ENCODE results near the gene DISC1.

The DISC1 gene

DNA sequence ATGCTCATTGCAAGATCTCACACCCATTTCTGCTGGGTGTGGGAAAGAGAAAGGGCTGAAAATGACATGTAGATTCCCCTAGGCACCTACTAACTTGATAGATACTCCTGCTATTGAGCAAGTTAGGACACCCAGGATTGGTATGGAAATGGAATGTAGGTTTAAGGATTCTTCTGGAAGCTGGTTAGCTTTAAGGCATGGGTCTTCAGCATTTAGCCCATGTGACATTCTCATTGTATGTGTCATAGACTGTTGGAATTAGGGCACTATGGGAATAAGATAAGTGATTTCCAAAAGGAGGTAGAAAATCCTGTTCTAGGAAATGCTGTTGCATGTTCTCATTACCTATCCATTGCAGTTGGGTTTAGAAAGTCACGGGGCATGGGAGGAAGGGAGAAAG is 76.2 kb downstream of the DISC1 start (continued):
- TF ChIP-seq TOX (CRISPR knock-in tag; IDR thresholded peaks at IDR 0.05; ENCODE audit: borderline replicate concordance): no peak
- TF ChIP-seq ISL1 (CRISPR knock-in tag; IDR thresholded peaks at IDR 0.05): no peak

DNA sequence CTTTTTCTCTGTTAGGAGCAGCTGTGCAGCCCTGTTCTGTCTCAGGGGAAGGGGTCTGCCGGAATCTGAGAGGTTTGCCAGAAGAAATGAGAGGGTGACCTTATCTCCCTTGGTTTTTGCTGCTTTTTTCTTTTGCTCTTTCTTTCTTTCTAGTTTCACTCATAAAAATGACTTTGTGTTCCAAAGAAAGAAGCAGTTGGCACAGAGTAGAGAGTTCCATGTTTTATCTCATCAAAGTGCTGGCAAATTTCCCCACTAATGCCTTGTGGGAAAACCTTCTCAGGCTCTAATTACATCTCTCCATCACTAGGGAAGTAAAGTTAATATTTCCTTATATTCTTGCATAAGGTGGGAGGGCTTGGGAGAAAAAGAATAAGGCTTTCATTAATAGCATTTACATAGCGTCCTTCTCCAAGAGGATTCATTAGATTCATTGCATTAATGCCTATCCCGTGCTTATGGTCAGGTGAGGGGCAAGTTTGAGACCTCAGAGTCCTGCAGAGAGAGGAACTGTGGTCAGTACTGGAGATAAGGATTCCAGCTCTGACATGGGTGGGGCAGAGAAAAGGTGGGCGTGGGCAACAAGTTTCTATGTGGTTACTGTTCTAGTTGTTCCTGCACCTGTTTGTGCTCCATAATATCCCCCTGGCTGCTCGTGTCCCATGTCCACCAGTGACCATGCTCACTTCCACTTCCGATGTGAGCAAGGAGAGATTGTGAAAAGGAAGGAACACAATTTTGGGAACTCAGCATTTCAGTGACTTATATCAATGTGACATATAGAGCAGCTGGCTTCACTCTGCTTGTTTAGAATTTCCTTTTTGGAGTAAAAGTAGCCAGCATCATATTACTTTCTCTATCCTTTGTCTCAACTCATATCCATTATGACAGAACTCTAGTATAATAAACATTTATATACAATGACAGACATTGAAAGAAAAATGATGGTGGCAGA is 79.5 kb downstream of the DISC1 start:
- TF ChIP-seq, protein P1, sequence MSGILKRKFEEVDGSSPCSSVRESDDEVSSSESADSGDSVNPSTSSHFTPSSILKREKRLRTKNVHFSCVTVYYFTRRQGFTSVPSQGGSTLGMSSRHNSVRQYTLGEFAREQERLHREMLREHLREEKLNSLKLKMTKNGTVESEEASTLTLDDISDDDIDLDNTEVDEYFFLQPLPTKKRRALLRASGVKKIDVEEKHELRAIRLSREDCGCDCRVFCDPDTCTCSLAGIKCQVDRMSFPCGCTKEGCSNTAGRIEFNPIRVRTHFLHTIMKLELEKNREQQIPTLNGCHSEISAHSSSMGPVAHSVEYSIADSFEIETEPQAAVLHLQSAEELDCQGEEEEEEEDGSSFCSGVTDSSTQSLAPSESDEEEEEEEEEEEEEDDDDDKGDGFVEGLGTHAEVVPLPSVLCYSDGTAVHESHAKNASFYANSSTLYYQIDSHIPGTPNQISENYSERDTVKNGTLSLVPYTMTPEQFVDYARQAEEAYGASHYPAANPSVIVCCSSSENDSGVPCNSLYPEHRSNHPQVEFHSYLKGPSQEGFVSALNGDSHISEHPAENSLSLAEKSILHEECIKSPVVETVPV (CRISPR knock-in tag; IDR thresholded peaks at IDR 0.05): no peak
- no peak for TF ChIP-seq RARB (CRISPR knock-in tag; IDR thresholded peaks at IDR 0.05)
- TF ChIP-seq, protein P2, sequence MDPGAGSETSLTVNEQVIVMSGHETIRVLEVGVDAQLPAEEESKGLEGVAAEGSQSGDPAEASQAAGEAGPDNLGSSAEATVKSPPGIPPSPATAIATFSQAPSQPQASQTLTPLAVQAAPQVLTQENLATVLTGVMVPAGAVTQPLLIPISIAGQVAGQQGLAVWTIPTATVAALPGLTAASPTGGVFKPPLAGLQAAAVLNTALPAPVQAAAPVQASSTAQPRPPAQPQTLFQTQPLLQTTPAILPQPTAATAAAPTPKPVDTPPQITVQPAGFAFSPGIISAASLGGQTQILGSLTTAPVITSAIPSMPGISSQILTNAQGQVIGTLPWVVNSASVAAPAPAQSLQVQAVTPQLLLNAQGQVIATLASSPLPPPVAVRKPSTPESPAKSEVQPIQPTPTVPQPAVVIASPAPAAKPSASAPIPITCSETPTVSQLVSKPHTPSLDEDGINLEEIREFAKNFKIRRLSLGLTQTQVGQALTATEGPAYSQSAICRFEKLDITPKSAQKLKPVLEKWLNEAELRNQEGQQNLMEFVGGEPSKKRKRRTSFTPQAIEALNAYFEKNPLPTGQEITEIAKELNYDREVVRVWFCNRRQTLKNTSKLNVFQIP (CRISPR knock-in tag; IDR thresholded peaks at IDR 0.05; ENCODE audit: borderline replicate concordance, low read depth): no peak
- no peak for TF ChIP-seq OSR1 (CRISPR knock-in tag; IDR thresholded peaks at IDR 0.05)
- no peak for TF ChIP-seq ZNF70 (CRISPR knock-in tag; IDR thresholded peaks at IDR 0.05)
- TF ChIP-seq TOX (CRISPR knock-in tag; IDR thresholded peaks at IDR 0.05; ENCODE audit: borderline replicate concordance): no peak
- no peak for TF ChIP-seq ZNF8 (CRISPR knock-in tag; IDR thresholded peaks at IDR 0.05)
- TF ChIP-seq ESRRG (CRISPR knock-in tag; IDR thresholded peaks at IDR 0.05): no peak
- no peak for TF ChIP-seq CSDC2 (CRISPR knock-in tag; IDR thresholded peaks at IDR 0.05)
- TF ChIP-seq ZFP30 (CRISPR knock-in tag; IDR thresholded peaks at IDR 0.05): no peak
- no peak for TF ChIP-seq GLIS3 (CRISPR knock-in tag; IDR thresholded peaks at IDR 0.05)
- ATAC-seq: no peak

DNA sequence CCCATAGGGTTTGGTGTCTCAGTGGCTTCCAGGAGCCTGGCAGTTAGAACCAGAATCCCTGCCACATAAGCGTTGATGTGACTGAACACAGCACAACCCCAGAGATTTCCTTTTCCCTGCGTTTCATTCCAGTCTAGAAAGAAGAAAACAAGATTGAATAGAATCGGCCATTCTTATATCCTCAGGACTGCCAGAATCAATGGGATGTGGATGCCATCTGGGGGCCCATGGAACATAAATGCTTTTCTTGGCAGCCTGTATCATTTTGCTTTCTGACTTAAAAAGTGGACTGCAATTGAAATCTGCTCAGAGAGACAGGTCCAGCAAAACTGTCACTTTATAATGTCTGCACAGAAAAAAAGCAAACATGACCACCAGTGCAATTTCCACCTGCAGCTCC is 80.3 kb downstream of the DISC1 start:
- ATAC-seq: no peak
- no peak for TF ChIP-seq ZC3H10 (CRISPR knock-in tag; IDR thresholded peaks at IDR 0.05)
- no peak for TF ChIP-seq TOX (CRISPR knock-in tag; IDR thresholded peaks at IDR 0.05; ENCODE audit: borderline replicate concordance)
- TF ChIP-seq, protein P3, sequence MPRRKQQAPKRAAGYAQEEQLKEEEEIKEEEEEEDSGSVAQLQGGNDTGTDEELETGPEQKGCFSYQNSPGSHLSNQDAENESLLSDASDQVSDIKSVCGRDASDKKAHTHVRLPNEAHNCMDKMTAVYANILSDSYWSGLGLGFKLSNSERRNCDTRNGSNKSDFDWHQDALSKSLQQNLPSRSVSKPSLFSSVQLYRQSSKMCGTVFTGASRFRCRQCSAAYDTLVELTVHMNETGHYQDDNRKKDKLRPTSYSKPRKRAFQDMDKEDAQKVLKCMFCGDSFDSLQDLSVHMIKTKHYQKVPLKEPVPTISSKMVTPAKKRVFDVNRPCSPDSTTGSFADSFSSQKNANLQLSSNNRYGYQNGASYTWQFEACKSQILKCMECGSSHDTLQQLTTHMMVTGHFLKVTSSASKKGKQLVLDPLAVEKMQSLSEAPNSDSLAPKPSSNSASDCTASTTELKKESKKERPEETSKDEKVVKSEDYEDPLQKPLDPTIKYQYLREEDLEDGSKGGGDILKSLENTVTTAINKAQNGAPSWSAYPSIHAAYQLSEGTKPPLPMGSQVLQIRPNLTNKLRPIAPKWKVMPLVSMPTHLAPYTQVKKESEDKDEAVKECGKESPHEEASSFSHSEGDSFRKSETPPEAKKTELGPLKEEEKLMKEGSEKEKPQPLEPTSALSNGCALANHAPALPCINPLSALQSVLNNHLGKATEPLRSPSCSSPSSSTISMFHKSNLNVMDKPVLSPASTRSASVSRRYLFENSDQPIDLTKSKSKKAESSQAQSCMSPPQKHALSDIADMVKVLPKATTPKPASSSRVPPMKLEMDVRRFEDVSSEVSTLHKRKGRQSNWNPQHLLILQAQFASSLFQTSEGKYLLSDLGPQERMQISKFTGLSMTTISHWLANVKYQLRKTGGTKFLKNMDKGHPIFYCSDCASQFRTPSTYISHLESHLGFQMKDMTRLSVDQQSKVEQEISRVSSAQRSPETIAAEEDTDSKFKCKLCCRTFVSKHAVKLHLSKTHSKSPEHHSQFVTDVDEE (CRISPR knock-in tag; IDR thresholded peaks at IDR 0.05): no peak

DNA sequence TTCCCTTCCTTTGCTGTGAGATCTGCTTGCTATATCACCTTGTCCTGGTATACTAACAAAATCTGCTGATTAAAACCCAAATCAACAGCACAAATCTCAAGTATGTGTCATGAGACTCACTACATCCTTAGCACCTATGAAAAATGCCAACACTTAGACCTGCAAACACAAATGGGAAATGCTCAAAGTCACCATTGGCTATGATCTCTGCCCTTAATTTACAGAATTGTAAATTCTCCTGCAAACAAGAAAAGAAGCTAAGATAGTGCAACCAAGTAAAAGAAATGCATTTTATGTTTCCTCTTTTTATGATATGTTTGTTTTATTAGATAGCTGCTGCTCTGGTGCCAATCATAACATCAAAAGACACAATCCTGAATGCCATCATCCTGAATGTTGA is 80.8 kb downstream of the DISC1 start:
- ATAC-seq: no peak
- TF ChIP-seq, protein P4, sequence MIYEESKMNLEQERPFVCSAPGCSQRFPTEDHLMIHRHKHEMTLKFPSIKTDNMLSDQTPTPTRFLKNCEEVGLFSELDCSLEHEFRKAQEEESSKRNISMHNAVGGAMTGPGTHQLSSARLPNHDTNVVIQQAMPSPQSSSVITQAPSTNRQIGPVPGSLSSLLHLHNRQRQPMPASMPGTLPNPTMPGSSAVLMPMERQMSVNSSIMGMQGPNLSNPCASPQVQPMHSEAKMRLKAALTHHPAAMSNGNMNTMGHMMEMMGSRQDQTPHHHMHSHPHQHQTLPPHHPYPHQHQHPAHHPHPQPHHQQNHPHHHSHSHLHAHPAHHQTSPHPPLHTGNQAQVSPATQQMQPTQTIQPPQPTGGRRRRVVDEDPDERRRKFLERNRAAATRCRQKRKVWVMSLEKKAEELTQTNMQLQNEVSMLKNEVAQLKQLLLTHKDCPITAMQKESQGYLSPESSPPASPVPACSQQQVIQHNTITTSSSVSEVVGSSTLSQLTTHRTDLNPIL (CRISPR knock-in tag; IDR thresholded peaks at IDR 0.05; ENCODE audit: low read depth): no peak
- TF ChIP-seq ZFP30 (CRISPR knock-in tag; IDR thresholded peaks at IDR 0.05): no peak
- no peak for TF ChIP-seq ARNTL (CRISPR knock-in tag; IDR thresholded peaks at IDR 0.05; ENCODE audit: borderline replicate concordance, low read depth)
- TF ChIP-seq ZC3H10 (CRISPR knock-in tag; IDR thresholded peaks at IDR 0.05): no peak
- TF ChIP-seq, protein P5, sequence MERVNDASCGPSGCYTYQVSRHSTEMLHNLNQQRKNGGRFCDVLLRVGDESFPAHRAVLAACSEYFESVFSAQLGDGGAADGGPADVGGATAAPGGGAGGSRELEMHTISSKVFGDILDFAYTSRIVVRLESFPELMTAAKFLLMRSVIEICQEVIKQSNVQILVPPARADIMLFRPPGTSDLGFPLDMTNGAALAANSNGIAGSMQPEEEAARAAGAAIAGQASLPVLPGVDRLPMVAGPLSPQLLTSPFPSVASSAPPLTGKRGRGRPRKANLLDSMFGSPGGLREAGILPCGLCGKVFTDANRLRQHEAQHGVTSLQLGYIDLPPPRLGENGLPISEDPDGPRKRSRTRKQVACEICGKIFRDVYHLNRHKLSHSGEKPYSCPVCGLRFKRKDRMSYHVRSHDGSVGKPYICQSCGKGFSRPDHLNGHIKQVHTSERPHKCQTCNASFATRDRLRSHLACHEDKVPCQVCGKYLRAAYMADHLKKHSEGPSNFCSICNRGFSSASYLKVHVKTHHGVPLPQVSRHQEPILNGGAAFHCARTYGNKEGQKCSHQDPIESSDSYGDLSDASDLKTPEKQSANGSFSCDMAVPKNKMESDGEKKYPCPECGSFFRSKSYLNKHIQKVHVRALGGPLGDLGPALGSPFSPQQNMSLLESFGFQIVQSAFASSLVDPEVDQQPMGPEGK (CRISPR knock-in tag; IDR thresholded peaks at IDR 0.05; ENCODE audit: borderline replicate concordance): no peak
- no peak for TF ChIP-seq ZFP3 (CRISPR knock-in tag; IDR thresholded peaks at IDR 0.05)
- no peak for TF ChIP-seq CSDC2 (CRISPR knock-in tag; IDR thresholded peaks at IDR 0.05)
- TF ChIP-seq TCF4 (CRISPR knock-in tag; IDR thresholded peaks at IDR 0.05; ENCODE audit: borderline replicate concordance): no peak
- TF ChIP-seq TOX (CRISPR knock-in tag; IDR thresholded peaks at IDR 0.05; ENCODE audit: borderline replicate concordance): no peak
- no peak for TF ChIP-seq ZNF565 (CRISPR knock-in tag; conservative IDR thresholded peaks at IDR 0.05; ENCODE audit: low read depth)
- no peak for TF ChIP-seq PPARA (CRISPR knock-in tag; IDR thresholded peaks at IDR 0.05; ENCODE audit: borderline replicate concordance)
- TF ChIP-seq, protein P1 (CRISPR knock-in tag; IDR thresholded peaks at IDR 0.05): no peak
- TF ChIP-seq, protein P2 (CRISPR knock-in tag; IDR thresholded peaks at IDR 0.05; ENCODE audit: borderline replicate concordance, low read depth): no peak
- TF ChIP-seq SNAI2 (CRISPR knock-in tag; IDR thresholded peaks at IDR 0.05): no peak
- no peak for TF ChIP-seq ESRRG (CRISPR knock-in tag; IDR thresholded peaks at IDR 0.05)
- TF ChIP-seq ZNF8 (CRISPR knock-in tag; IDR thresholded peaks at IDR 0.05): no peak
- TF ChIP-seq ZNF70 (CRISPR knock-in tag; IDR thresholded peaks at IDR 0.05): no peak
- no peak for TF ChIP-seq RARB (CRISPR knock-in tag; IDR thresholded peaks at IDR 0.05)
- no peak for TF ChIP-seq ISL1 (CRISPR knock-in tag; IDR thresholded peaks at IDR 0.05)
- TF ChIP-seq GLIS3 (CRISPR knock-in tag; IDR thresholded peaks at IDR 0.05): no peak
